Measurements from ENCODE around the gene STAMBPL1. TPM values are rescaled to one million over a fixed set of nuclear protein-coding genes. Genes with fewer than 3 reads are reported as not detected.
A peak's percentile ranks its signal among the peaks of the same experiment; 100 is the strongest.
"Not testable (repeated sequence)": the region's sequence is repeated elsewhere in the genome, so short reads cannot be mapped to it uniquely, and the experiment has no call there.

Gene STAMBPL1
- total RNA-seq, 2 donors from 2014 or later = 20.7 to 32.3 TPM

DNA sequence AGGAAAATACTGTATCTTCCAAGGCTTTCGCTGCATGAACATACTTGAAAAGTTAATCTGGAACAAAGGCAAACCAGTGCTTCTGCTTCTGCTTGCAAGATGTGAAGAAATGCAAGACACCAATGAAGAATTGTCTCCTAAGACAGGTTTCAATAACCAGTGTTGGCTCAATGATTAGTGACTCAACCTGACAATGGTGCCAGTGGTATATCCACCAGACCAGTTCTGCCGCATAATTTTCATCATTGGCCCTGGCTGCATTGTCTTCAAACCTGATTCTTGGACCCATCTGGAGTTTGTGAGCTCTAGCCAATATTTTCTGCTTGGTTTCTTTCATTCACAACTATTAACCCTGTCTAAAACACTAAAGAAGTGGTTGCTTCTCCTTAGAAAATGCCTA lies 13.6 kb upstream of the STAMBPL1 start:
- no peaks in the 10 kb centered on the region for H3K9me3 ChIP-seq (ENCODE audit: control insufficient read depth, low read length, poor library complexity, severe bottlenecking)
- ATAC-seq = no peak
- no peak for DNase-seq
- Mint-ChIP-seq H3K4me3 (no peak overlapping the region), H3K4me1 (no peaks in the 10 kb centered on the region), H3K27ac (no peak overlapping the region), H3K36me3 (ENCODE audit: low read depth) (peaks cover 2% of the 10 kb centered on the region), H3K27me3 (peaks cover 16% of the 10 kb centered on the region)

DNA sequence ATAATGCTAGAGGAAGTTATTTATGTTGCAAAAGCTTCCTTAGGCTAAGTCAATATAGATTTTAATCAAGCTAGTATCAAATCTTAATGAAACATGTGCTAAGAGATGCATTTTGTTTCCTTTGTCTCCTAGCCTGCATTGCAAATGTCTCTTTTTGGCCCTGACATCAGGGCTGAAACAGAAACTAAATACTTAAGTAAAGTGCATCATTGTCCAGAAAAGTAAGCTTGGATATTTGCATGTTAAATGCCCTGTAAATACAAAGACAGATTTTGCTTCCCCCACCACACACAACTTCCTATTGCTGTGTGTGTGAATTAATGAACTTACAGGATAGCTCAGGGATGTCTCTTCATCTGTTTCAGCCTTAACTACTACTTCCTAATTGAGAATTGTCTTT lies 10.0 kb upstream of the STAMBPL1 start:
- DNase-seq = no peak
- peaks cover 2% of the 10 kb centered on the region for H3K36me3 Mint-ChIP-seq (ENCODE audit: low read depth)
- no peak overlapping the region for H3K27ac Mint-ChIP-seq
- H3K9me3 ChIP-seq (ENCODE audit: control insufficient read depth, low read length, poor library complexity, severe bottlenecking) = no peaks in the 10 kb centered on the region
- no peak overlapping the region for H3K4me3 Mint-ChIP-seq
- H3K4me1 Mint-ChIP-seq = no peaks in the 10 kb centered on the region
- no peak for ATAC-seq
- no peaks in the 10 kb centered on the region for H3K27me3 Mint-ChIP-seq

DNA sequence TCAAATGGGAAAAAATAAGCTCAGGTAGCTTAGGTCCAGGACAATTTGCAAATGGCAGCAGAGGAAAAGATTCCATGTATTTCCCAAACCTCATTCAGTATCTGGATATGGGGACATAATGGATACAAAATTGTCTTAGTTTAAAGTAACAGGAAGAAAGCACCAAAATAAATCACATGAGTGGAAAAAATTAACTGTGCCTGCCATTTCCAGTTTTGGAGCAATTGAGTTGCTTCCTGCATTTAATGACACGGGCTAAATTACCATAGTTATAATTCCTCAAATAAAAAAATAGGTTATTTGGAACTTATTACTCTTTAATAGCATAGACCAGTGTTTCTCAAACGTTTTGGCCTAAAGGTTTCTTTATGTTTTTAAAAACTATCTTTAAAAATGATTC lies 6.3 kb upstream of the STAMBPL1 start:
- peaks cover 2% of the 10 kb centered on the region for H3K36me3 Mint-ChIP-seq (ENCODE audit: low read depth)
- H3K9me3 ChIP-seq (ENCODE audit: control insufficient read depth, low read length, poor library complexity, severe bottlenecking) = no peaks in the 10 kb centered on the region
- ATAC-seq = no peak
- peaks cover 6% of the 10 kb centered on the region for H3K4me1 Mint-ChIP-seq
- no peaks in the 10 kb centered on the region for H3K27me3 Mint-ChIP-seq
- no peak overlapping the region for H3K27ac Mint-ChIP-seq
- H3K4me3 Mint-ChIP-seq = no peak overlapping the region
- no peak for DNase-seq

DNA sequence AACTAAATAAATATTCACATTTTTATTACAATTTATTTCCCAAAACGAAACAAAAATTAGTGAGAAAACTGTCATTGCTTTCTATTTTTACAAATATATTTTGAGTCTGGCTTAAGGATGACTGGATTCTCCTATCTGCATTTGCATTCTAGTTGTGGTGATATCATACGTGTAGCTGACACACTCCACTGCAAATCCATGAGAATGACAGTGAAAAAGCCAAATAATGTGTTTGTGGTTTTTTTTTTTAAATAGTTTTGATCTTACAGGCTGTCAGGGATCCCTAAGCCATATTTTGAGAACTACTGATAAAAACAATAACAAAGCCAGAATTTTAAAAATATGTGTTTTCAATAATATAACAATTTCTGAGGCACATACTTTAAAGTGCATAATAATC lies 5.8 kb upstream of the STAMBPL1 start:
- no peaks in the 10 kb centered on the region for H3K9me3 ChIP-seq (ENCODE audit: control insufficient read depth, low read length, poor library complexity, severe bottlenecking)
- Mint-ChIP-seq H3K4me1 (peaks cover 6% of the 10 kb centered on the region), H3K27ac (no peak overlapping the region), H3K27me3 (no peaks in the 10 kb centered on the region), H3K4me3 (no peak overlapping the region), H3K36me3 (ENCODE audit: low read depth) (peaks cover 2% of the 10 kb centered on the region)
- ATAC-seq (no peak), DNase-seq (no peak)

DNA sequence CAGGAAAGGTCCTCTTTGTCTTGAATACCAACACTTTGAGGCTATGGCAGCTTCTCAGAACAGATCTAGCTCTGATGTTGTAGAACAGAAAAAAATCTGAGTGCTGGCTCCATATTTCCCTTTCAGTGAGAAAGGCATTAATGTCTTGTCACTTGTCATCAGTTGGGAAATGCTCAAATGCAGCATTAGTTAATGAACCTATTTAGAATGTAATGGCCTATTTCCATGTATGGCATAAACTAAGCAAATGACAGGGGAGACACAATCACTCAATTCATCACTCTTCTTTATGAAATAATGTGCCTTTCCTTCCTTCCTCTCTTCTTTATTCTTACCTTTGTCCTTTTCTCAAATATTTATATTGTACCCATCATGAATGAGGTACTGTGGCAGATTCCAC lies 5.0 kb upstream of the STAMBPL1 start:
- H3K27ac Mint-ChIP-seq = no peak overlapping the region
- H3K4me3 Mint-ChIP-seq = no peak overlapping the region
- no peak for DNase-seq
- ATAC-seq = no peak
- H3K27me3 Mint-ChIP-seq = no peaks in the 10 kb centered on the region
- peaks cover 9% of the 10 kb centered on the region for H3K4me1 Mint-ChIP-seq
- H3K9me3 ChIP-seq (ENCODE audit: control insufficient read depth, low read length, poor library complexity, severe bottlenecking) = no peaks in the 10 kb centered on the region
- H3K36me3 Mint-ChIP-seq (ENCODE audit: low read depth) = peaks cover 2% of the 10 kb centered on the region

- DNase-seq (no peak), ATAC-seq (no peak)
- H3K9me3 ChIP-seq (ENCODE audit: control insufficient read depth, low read length, poor library complexity, severe bottlenecking) = no peaks in the 10 kb centered on the region
- H3K36me3 Mint-ChIP-seq (ENCODE audit: low read depth) = no peaks in the 10 kb centered on the region
- no peak overlapping the region for H3K4me3 Mint-ChIP-seq
- no peaks in the 10 kb centered on the region for H3K27me3 Mint-ChIP-seq
- H3K4me1 Mint-ChIP-seq = peaks cover 19% of the 10 kb centered on the region
- H3K27ac Mint-ChIP-seq = no peak overlapping the region
These were observed 2.7 kb upstream of the STAMBPL1 start for GRCh38 chr10:88877298-88877697.

GRCh38 chr10:88880282-88881076 lies 434 bp downstream of the STAMBPL1 start:
- no peaks in the 10 kb centered on the region for H3K9me3 ChIP-seq (ENCODE audit: control insufficient read depth, low read length, poor library complexity, severe bottlenecking)
- DNase-seq (peak; percentile 52 to 54 (median 53)), ATAC-seq (peak; percentile 80)
- peaks cover 41% of the 10 kb centered on the region for H3K4me1 Mint-ChIP-seq
- peak overlapping the region; percentile 96 for H3K4me3 Mint-ChIP-seq
- H3K27ac Mint-ChIP-seq = peak overlapping the region; percentile 93
- no peaks in the 10 kb centered on the region for H3K27me3 Mint-ChIP-seq
- no peaks in the 10 kb centered on the region for H3K36me3 Mint-ChIP-seq (ENCODE audit: low read depth)

- Mint-ChIP-seq H3K4me1 (peaks cover 42% of the 10 kb centered on the region), H3K27ac (peak overlapping the region; percentile 93), H3K36me3 (ENCODE audit: low read depth) (no peaks in the 10 kb centered on the region), H3K4me3 (peak overlapping the region; percentile 96), H3K27me3 (no peaks in the 10 kb centered on the region)
- ATAC-seq (no peak), DNase-seq (no peak)
- H3K9me3 ChIP-seq (ENCODE audit: control insufficient read depth, low read length, poor library complexity, severe bottlenecking) = no peaks in the 10 kb centered on the region
These were observed 1.3 kb downstream of the STAMBPL1 start for GRCh38 chr10:88881320-88881719.

DNA sequence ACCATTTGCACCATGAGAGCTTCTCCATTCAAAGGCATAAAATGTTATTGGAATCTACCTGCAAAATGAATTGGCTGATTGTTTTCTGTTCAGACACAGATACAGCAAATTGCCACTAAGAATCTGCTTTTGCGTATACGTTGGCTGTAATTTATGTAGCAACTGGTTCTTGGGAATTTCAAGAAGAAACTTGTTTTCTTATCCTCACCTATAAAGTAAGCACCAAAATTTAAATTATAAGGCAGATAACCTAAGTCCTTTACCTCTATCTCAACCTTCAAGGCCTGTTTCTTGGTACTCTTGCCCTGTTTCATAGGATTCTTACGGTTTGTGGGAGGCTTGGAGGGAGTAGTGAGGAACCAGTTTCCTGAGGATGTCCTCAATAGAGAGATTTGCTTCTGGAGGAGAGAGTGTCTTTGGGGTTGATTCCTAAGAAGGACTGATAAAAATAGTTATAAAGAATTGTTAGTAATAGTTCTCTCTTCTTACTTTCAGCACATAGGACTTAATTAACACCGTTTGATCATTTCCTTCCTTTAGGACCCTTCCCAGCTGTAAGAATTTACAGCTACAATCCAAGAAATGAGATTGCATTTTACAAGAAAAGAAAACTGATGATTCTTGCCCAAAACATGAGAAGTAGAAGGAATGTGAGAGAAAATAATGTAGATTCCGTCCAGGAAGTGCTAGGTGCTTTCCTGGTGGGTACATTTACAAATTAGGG lies 2.0 kb downstream of the STAMBPL1 start:
- H3K9me3 ChIP-seq (ENCODE audit: control insufficient read depth, low read length, poor library complexity, severe bottlenecking) = no peaks in the 10 kb centered on the region
- H3K27me3 Mint-ChIP-seq = no peaks in the 10 kb centered on the region
- H3K27ac Mint-ChIP-seq = peak overlapping the region; percentile 93
- DNase-seq (no peak), ATAC-seq (no peak)
- H3K4me3 Mint-ChIP-seq = peak overlapping the region; percentile 96
- H3K36me3 Mint-ChIP-seq (ENCODE audit: low read depth) = no peaks in the 10 kb centered on the region
- peaks cover 42% of the 10 kb centered on the region for H3K4me1 Mint-ChIP-seq

DNA sequence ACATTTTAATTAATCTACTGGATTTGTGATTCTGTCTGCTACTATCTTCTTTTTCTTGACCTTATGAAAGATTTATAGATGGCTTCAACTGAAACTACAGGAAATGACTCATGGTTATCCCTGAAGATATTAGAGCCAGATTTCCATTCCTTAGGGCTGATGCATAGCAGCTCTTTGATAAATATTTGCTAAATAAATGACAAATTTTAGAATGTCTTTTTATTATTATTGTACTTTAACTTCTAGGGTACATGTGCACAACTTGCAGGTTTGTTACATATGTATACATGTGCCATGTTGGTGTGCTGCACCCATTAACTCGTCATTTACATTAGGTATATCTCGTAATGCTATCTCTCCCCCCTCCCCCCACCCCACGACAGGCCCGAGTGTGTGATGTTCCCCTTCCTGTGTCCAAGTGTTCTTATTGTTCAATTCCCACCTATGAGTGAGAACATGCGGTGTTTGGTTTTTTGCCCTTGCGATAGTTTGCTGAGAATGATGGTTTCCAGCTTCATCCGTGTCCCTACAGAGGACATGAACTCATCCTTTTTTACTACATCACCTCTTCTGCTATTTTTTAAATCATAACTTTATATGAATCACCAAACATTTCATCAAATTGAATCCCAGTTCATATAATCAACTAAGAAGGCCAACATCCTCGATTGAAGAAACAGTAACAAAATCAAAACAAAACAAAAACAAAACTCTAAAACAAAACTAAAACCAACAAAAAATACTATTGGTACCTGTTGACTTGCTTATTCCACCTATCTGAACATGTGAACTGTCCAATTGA lies 2.8 kb downstream of the STAMBPL1 start:
- peaks cover 44% of the 10 kb centered on the region for H3K4me1 Mint-ChIP-seq
- ATAC-seq; H3K27me3 Mint-ChIP-seq; H3K36me3 Mint-ChIP-seq (ENCODE audit: low read depth); H3K9me3 ChIP-seq (ENCODE audit: control insufficient read depth, low read length, poor library complexity, severe bottlenecking); DNase-seq: not testable (repeated sequence)
- peak overlapping the region; percentile 78 for H3K27ac Mint-ChIP-seq
- peak overlapping the region; percentile 96 for H3K4me3 Mint-ChIP-seq

DNA sequence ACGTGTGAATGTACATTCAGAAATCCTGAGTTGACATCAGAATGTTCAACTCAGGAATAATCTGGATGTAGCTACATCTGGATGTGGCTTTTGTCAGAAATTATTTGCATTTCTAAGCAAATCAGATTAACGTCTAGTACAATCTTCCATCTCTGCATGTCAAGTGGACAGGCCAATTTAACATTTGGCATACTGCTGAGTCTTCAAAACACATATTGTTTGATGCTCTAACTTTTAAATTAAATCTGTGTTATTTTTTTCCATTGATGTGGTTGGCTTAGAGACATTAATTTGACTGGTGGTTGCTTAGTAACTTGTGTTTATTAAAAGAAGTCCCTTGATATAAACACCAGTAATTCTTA lies 3.4 kb downstream of the STAMBPL1 start:
- no peak for ATAC-seq
- H3K27me3 Mint-ChIP-seq = no peaks in the 10 kb centered on the region
- peak overlapping the region; percentile 78 for H3K27ac Mint-ChIP-seq
- H3K36me3 Mint-ChIP-seq (ENCODE audit: low read depth) = peaks cover 3% of the 10 kb centered on the region
- DNase-seq = no peak
- H3K4me3 Mint-ChIP-seq = peak overlapping the region; percentile 74
- H3K4me1 Mint-ChIP-seq = peaks cover 46% of the 10 kb centered on the region
- H3K9me3 ChIP-seq (ENCODE audit: control insufficient read depth, low read length, poor library complexity, severe bottlenecking) = no peaks in the 10 kb centered on the region

DNA sequence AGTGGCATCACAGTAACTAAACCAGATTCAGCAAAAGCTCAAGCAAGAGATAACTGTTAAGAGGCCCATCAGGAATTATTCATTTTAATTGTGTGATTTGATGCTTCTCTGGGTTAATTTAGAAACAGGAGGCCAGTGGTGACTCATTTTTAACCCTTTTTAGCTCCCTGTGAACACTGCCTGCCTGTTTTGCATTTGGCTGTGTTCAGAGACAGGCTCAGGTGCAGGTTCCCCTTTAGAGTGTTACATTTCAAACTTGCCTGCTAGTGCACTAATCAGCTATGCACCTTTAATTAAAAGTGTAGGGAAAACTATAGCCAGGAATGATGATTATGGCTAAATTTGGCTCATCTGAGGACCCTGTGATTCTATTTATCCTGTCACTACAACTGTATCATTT lies 6.5 kb downstream of the STAMBPL1 start:
- H3K27me3 Mint-ChIP-seq = no peaks in the 10 kb centered on the region
- peaks cover 53% of the 10 kb centered on the region for H3K4me1 Mint-ChIP-seq
- H3K36me3 Mint-ChIP-seq (ENCODE audit: low read depth) = peaks cover 3% of the 10 kb centered on the region
- peak overlapping the region; percentile 37 for H3K27ac Mint-ChIP-seq
- no peaks in the 10 kb centered on the region for H3K9me3 ChIP-seq (ENCODE audit: control insufficient read depth, low read length, poor library complexity, severe bottlenecking)
- ATAC-seq = no peak
- no peak for DNase-seq
- no peak overlapping the region for H3K4me3 Mint-ChIP-seq

DNA sequence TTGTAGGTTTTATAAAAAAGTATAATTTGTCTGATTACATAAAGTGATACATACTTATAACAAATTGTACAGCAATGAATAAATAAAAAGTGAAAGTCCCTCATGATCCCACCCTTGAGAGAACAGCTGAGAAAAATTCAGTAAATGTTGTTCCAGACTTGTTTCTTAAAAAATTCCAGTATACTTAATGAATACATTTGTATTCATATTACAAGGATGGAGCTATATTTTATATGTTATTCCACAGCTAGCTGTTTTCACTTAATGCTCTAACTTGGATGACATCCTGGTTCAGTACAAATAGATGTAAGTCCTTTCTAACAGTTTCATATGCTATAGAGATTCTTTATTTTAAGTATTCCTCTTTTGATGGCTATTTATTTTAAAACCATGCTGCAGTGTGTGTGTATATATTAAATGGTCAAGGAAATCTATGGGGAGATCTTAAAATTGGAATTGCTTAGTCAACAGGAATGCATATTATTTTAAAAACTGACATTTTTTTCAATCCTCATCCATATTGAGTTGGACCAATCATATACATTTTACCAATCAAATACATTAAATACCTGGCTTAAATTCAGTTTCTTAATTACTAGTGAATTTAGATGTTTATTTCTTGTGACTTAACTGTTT lies 8.9 kb downstream of the STAMBPL1 start:
- Mint-ChIP-seq H3K36me3 (ENCODE audit: low read depth) (peaks cover 3% of the 10 kb centered on the region), H3K27ac (peak overlapping the region; percentile 91), H3K4me1 (peaks cover 40% of the 10 kb centered on the region), H3K4me3 (no peak overlapping the region), H3K27me3 (no peaks in the 10 kb centered on the region)
- DNase-seq (no peak), ATAC-seq (no peak)
- H3K9me3 ChIP-seq (ENCODE audit: control insufficient read depth, low read length, poor library complexity, severe bottlenecking) = no peaks in the 10 kb centered on the region
